ENCODE measurements around the gene ZFP36L1. TPM values are rescaled to one million over a fixed set of nuclear protein-coding genes. Genes with fewer than 3 reads are reported as not detected.
A peak's percentile ranks its signal among the peaks of the same experiment; 100 is the strongest.
"Not testable (repeated sequence)": the region's sequence is repeated elsewhere in the genome, so short reads cannot be mapped to it uniquely, and the experiment has no call there.

ZFP36L1 gene
- polyA plus RNA-seq, 6 donors from 2014 or later: 99.2 to 447 (median 302) TPM

DNA sequence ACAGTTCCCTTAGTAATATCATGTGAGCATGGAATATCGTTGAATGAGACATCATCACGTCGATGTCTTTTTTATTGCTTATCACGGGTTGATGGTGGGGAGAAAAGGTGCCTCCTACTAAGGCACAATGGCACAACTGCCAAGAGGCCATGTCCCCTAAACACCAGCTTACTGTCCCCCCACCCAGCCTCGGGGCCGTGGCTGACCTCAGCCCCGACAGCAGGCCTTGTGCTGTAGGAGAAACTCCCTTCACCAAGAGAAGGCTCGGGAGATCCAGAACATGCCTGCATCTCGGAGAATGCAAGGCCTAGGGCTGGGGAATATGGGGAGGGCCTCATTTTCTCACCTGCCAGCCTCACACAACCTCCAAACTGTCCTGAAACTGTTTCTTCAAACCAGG, 22.8 kb downstream of the ZFP36L1 start:
- Mint-ChIP-seq H3K36me3 (no peaks in the 10 kb centered on the region), H3K27ac (peak overlapping the region in 1 of 6 donors; percentile 61), H3K27me3 (no peaks in the 10 kb centered on the region), H3K9me3 (no peaks in the 10 kb centered on the region), H3K4me1 (peaks cover 26 to 38% (median 31%) of the 10 kb centered on the region in 3 donors), H3K4me3 (no peak overlapping the region)
- no peak for ATAC-seq (ENCODE audit: low read depth in 2 of 2)
- no peak for DNase-seq

DNA sequence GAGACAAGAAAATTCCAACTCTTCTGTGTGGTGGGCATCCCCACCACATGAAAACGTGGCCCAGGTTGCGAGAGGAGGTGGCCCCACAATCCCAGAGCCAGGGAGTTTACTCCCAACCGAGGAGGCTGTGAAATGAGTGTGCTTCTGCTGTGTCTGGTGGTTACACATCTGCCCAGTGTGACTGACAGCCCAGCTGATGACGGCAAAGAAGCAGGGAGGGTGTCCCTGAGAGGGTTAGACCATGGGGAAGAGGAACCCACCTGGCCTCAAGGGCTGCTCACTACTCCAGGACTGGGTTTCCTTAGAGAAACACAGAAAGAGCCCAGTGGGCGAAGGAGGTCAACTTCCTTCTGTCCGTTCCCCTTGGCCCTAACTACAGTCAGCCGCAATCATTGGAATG, 24.6 kb downstream of the ZFP36L1 start:
- ATAC-seq (ENCODE audit: low read depth in 2 of 2) (no peak), DNase-seq (no peak)
- H3K36me3 Mint-ChIP-seq: no peaks in the 10 kb centered on the region
- peak overlapping the region in 2 of 6 donors; percentile 11 to 73 for H3K27ac Mint-ChIP-seq
- H3K9me3 Mint-ChIP-seq: no peaks in the 10 kb centered on the region
- H3K27me3 Mint-ChIP-seq: no peaks in the 10 kb centered on the region
- H3K4me1 Mint-ChIP-seq: peaks cover 21 to 34% (median 28%) of the 10 kb centered on the region in 3 donors
- no peak overlapping the region for H3K4me3 Mint-ChIP-seq

DNA sequence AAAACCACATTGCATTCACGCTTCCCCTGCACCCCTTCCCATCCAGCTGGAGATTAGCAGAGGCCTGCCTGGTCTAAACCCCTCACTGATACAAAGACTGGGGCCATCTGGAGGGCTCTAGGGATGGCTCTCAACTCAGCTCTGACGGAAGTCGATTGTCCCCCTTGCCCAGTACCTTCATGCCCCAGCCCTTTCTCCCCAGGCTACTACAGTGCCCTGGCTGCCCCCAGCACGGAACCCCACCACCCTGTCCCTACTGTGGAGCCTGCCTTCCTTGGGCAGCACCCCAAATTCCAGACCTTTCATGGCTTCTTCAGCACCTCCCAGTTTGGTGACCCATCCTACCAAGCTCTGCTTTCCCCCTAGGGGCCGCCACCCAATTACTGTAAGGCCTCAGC, 25.6 kb downstream of the ZFP36L1 start:
- Mint-ChIP-seq H3K4me1 (peaks cover 16 to 28% (median 23%) of the 10 kb centered on the region in 3 donors), H3K27me3 (no peaks in the 10 kb centered on the region), H3K27ac (peak overlapping the region in 1 of 6 donors; percentile 12), H3K9me3 (no peaks in the 10 kb centered on the region), H3K4me3 (no peak overlapping the region), H3K36me3 (no peaks in the 10 kb centered on the region)
- DNase-seq (no peak), ATAC-seq (ENCODE audit: low read depth in 2 of 2) (no peak)

DNA sequence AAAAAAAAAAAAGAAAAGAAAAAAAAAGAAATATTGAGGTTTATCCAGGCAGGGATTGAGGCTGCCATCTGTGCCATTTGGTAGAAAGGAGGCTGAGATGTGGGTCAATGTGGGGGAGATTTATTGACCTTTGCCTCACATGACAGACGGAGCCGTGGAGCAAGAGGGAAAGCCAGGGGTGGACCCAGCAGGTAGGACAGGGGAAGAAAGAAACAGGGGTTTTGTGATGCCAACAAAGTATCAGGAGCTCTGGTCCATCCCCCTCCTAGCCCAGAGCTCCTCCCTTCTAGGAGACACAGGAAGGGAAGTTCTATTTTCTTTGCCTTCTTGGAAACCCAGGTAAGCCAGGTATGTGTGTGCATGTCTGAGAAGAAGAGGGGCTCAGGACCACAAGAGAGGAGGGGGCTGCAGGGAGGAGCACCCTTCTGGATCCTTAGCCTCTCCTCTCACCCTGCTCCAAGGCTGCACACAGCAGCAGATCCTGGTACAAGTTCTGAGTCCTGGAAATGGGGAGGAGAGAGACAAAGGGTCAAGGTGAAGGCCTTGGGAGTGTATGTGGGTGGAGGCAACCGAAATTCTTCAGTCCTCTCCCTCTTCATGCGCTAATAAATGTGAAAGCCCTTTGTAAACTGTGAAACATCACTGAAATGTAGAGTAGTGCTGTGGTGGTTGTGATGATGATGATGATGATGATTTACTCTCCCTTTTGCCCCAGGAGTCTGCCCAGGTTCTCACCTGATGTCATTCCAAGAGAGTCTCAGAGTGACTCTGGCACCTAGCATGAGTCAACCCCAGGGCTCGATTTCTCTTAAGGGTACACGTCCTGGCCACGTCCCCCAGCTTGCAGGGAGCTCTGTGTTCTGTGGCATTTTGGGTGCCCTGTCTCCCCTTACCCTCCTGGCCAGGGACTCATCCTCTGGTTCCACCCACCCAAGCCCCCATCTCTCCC, 26.3 kb downstream of the ZFP36L1 start:
- no peaks in the 10 kb centered on the region for H3K9me3 Mint-ChIP-seq
- peaks cover 15 to 30% (median 20%) of the 10 kb centered on the region in 3 donors for H3K4me1 Mint-ChIP-seq
- DNase-seq: no peak
- no peaks in the 10 kb centered on the region for H3K27me3 Mint-ChIP-seq
- no peaks in the 10 kb centered on the region for H3K36me3 Mint-ChIP-seq
- ATAC-seq (ENCODE audit: low read depth in 2 of 2): no peak
- peak overlapping the region in 3 of 6 donors; percentile 15 to 48 (median 39) for H3K27ac Mint-ChIP-seq
- no peak overlapping the region for H3K4me3 Mint-ChIP-seq

DNA sequence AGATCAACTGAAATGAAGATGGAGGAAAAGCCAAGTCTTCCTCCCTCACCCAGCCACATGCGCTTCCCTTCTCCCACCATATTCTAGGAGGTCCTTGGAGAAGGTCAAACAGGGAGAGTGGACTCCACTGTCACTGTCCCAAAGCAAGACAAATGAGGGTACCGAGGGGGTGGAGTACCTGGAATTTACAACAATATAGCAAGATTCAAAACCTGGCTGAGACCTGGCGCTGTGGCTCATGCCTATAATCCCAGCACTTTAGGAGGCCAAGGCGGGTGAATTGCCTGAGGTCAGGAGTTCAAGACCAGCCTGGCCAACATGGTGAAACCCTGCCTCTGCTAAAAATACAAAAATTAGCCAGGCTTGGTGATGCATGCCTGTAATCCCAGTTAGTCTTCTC, 29.0 kb downstream of the ZFP36L1 start:
- not testable (repeated sequence) for DNase-seq; H3K9me3 Mint-ChIP-seq; H3K27me3 Mint-ChIP-seq; H3K36me3 Mint-ChIP-seq; H3K4me3 Mint-ChIP-seq; H3K27ac Mint-ChIP-seq; ATAC-seq (ENCODE audit: low read depth in 2 of 2)
- peaks cover 5 to 30% (median 18%) of the 10 kb centered on the region in 3 donors for H3K4me1 Mint-ChIP-seq

DNA sequence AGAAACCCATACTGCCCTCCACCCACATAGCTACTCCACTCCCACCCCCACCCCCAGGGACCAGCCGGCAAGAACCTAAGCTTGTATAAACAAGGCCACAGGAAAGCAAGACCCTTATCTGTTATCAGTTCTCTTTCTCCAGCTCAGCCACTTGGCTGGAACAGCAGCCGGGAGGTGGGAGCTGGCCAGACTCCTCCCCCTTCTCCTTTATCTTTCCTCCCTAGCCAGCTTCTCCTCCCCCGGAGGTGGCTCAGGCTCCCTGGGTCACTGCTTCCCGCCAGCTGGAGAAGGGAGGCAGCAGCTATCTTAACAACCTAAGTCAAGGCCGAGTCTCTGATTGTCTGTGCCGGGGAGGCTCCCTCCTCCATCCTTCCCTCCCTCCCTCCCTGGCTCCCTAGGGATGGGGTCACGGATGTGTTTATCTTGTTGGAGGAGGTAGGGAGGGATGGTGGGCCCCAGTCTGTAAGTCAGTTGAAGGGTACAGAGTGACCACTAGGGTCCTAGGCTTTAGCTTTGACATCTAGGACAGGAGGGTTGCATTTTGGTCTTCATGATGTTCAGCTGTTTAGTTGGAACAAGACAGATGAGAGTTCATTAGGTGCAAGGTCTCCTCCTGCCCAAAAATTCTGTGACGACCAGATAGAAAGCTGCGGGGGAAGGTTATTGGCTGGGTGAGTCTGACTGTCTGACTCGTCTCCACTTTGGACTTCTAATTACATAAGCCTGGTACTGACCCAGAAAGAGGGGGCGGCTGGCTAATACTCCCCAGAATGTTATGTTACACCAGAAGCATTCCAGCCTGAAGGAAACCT, 29.7 kb downstream of the ZFP36L1 start:
- no peaks in the 10 kb centered on the region for H3K27me3 Mint-ChIP-seq
- no peak for ATAC-seq (ENCODE audit: low read depth in 2 of 2)

DNA sequence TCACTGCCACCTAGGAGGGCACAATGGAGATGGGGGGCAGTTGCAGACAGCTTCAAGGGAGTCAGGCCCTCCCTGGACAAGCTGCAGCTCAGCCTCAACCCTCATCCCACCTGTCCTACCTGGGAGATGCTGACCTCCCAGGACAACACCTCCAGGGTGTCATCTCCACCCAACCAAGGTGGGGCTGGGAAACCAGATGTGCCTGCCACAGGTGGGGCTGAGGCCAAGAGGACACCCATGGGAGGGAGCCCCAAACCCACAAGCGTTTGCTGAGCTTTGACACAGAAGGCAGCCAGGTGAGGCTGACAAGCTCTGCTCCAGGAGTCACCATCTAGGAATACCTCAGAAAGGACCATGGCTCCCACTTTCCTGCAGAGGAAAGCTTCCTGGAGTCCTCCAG, 31.5 kb downstream of the ZFP36L1 start:
- H3K36me3 Mint-ChIP-seq: no peaks in the 10 kb centered on the region
- ATAC-seq (ENCODE audit: low read depth in 2 of 2) (no peak), DNase-seq (no peak)
- peak overlapping the region in 1 of 6 donors; percentile 15 for H3K27ac Mint-ChIP-seq
- H3K9me3 Mint-ChIP-seq: no peaks in the 10 kb centered on the region
- H3K4me3 Mint-ChIP-seq: no peak overlapping the region
- no peaks in the 10 kb centered on the region for H3K27me3 Mint-ChIP-seq
- peaks cover 15 to 36% (median 35%) of the 10 kb centered on the region in 3 donors for H3K4me1 Mint-ChIP-seq

More for the DNA sequence above, 29.7 kb downstream of the ZFP36L1 start:
- peaks cover 5 to 30% (median 22%) of the 10 kb centered on the region in 3 donors for H3K4me1 Mint-ChIP-seq
- no peaks in the 10 kb centered on the region for H3K36me3 Mint-ChIP-seq
- H3K4me3 Mint-ChIP-seq: no peak overlapping the region
- peak overlapping the region in 1 of 6 donors; percentile 9 for H3K27ac Mint-ChIP-seq
- DNase-seq: no peak
- no peaks in the 10 kb centered on the region for H3K9me3 Mint-ChIP-seq

DNA sequence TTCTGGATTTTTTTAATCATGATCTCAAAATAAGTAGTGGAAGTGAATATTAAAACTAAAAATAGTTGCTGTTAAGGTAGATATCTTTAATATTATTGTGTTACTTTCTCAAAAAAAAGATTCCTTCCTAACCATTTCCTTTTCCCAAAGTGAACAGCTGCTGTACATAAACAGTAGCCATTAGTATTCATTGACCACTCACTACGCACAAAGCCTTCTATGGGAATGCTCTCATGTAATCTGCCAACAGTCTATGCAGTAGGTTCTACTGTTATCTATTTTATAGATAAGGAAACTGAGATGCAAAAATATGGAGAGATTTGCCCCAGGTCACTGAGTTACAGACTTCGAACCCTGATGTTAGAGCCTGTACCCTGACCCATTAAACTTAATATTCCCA, 32.1 kb downstream of the ZFP36L1 start:
- Mint-ChIP-seq H3K27me3 (no peaks in the 10 kb centered on the region), H3K9me3 (no peaks in the 10 kb centered on the region), H3K36me3 (no peaks in the 10 kb centered on the region), H3K4me3 (peak overlapping the region in 1 of 8 donors; percentile 16), H3K4me1 (peaks cover 20 to 43% (median 41%) of the 10 kb centered on the region in 3 donors), H3K27ac (peak overlapping the region in 1 of 6 donors; percentile 5)
- DNase-seq (no peak), ATAC-seq (ENCODE audit: low read depth in 2 of 2) (no peak)

DNA sequence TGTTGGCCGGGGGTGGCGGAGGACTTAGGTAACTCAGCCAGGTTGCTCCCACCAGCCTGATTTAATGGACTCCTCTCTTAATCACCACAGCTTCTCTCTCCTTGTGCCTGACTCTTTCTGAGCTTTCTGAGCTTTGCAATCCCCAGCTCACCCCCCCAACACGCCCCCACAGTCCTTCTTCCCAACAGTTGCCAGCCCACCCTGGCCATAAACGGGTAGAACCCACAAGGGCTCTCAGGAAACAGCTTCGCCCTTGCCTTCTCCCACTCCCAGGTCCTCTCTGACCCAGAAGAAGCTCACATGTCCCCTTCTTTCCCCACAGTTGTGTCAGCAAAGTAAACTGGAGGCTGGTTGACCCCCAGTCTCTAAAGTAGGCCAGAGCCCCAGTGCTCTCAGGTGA, 32.9 kb downstream of the ZFP36L1 start:
- H3K4me1 Mint-ChIP-seq: peaks cover 23 to 49% (median 48%) of the 10 kb centered on the region in 3 donors
- no peaks in the 10 kb centered on the region for H3K36me3 Mint-ChIP-seq
- H3K27ac Mint-ChIP-seq: peak overlapping the region; percentile 3 to 63 (median 50)
- H3K27me3 Mint-ChIP-seq: no peaks in the 10 kb centered on the region
- H3K4me3 Mint-ChIP-seq: no peak overlapping the region
- no peak for ATAC-seq (ENCODE audit: low read depth in 2 of 2)
- no peaks in the 10 kb centered on the region for H3K9me3 Mint-ChIP-seq
- no peak for DNase-seq

DNA sequence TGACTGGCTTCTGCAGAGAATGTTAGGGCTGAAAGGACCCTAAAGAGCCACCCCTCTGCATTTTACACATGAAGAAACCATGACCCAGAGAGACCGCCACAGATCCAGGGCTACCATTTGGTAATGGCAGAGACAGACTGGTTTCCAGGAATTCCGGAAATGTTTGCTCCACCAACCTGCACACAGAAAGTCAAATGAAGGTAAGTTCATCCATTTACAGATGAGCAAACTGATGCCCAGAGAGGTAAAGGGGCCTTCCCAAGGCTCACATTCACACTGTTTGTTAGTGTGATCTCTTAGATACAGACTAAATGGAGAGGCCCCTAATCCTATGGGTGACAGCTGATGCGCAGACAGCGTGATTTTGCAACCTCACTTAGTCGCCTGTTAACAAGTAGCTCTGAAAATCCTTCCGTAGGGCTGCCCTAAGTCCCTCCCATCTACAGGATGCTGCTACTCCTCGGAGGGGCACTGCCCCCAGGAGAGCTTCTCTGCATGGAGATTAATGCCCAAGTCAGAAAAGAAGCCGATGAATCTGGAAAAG, 33.8 kb downstream of the ZFP36L1 start:
- DNase-seq: no peak
- Mint-ChIP-seq H3K9me3 (no peaks in the 10 kb centered on the region), H3K4me3 (peak overlapping the region in 1 of 8 donors; percentile 70), H3K4me1 (peaks cover 23 to 52% (median 49%) of the 10 kb centered on the region in 3 donors), H3K36me3 (no peaks in the 10 kb centered on the region), H3K27ac (peak overlapping the region in 4 of 6 donors; percentile 20 to 79 (median 50)), H3K27me3 (no peaks in the 10 kb centered on the region)
- ATAC-seq (ENCODE audit: low read depth in 2 of 2): no peak

DNA sequence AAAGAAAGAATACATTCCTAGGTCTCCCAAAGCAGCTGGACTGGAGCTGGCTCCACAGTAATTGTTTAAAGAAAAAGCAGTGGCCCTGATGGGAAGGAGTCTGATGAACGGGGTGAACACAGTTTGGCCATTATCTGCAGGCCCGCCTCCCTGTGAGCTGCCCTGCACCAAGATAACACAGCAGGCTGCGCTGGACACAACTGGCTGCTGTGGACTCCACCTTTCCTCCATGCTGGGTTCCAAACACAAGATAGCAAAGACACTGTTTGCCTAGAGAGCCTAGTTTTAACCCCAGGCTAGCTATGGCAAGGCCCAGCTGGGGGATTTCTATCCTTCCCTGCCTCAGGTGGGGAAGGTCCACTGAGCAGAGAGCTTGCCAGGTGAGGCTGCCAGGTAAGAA, 34.6 kb downstream of the ZFP36L1 start:
- peaks cover 23 to 52% (median 49%) of the 10 kb centered on the region in 3 donors for H3K4me1 Mint-ChIP-seq
- H3K36me3 Mint-ChIP-seq: no peaks in the 10 kb centered on the region
- H3K27ac Mint-ChIP-seq: peak overlapping the region in 3 of 6 donors; percentile 54 to 84 (median 57)
- no peaks in the 10 kb centered on the region for H3K27me3 Mint-ChIP-seq
- ATAC-seq (ENCODE audit: low read depth in 2 of 2) (no peak), DNase-seq (no peak)
- H3K4me3 Mint-ChIP-seq: peak overlapping the region in 2 of 8 donors; percentile 16 to 25
- H3K9me3 Mint-ChIP-seq: no peaks in the 10 kb centered on the region

DNA sequence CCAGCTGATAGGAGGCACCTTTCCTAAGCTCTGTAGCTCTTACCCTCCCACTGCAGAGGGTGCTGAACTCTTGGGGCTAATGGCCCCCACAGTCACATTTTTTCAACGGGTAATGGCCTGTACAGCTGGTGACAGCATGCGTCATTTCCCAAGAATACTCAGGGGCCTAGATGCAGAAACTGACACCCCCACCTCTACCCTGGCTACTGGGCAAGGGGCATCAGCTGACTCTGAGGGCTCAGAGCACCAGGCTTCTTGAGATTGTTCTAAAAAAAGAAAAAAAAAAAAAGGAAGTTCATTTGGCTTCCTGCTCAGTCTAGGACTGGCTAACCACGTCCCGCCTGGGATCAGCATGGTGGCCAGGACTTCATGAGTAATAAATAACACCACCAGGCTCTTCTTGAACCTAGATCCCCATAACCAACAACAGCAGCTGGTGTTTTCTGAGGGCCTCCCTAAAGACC, 35.2 kb downstream of the ZFP36L1 start:
- DNase-seq (peak; percentile 69), ATAC-seq (ENCODE audit: low read depth in 2 of 2) (peak; percentile 95 to 97)
- Mint-ChIP-seq H3K36me3 (no peaks in the 10 kb centered on the region), H3K27ac (peak overlapping the region in 4 of 6 donors; percentile 34 to 84 (median 62)), H3K9me3 (no peaks in the 10 kb centered on the region), H3K4me3 (peak overlapping the region in 4 of 8 donors; percentile 22 to 72 (median 48)), H3K27me3 (no peaks in the 10 kb centered on the region), H3K4me1 (peaks cover 23 to 52% (median 49%) of the 10 kb centered on the region in 3 donors)

DNA sequence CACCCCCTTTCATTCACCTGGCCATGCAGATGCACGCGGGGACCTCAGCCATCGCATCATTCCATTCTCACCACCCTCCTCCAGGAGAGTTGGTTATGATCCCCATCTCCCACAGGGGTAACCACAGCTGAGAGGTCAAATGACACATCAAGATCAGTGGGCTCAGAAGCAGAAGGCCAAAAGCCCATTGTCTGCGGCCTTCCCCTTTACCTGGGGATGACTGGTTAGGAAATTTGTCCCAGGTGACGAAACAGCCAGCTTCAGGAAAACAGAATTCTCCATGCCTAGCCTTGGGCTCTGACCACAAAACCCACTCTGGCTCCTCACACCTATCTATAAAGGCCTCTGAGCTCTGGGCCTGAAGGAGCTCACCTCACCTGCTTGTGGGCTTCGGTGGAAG, 36.1 kb downstream of the ZFP36L1 start:
- no peaks in the 10 kb centered on the region for H3K36me3 Mint-ChIP-seq
- H3K9me3 Mint-ChIP-seq: no peaks in the 10 kb centered on the region
- H3K27me3 Mint-ChIP-seq: no peaks in the 10 kb centered on the region
- no peak overlapping the region for H3K27ac Mint-ChIP-seq
- peak overlapping the region in 1 of 8 donors; percentile 59 for H3K4me3 Mint-ChIP-seq
- H3K4me1 Mint-ChIP-seq: peaks cover 20 to 53% (median 49%) of the 10 kb centered on the region in 3 donors
- DNase-seq: no peak
- ATAC-seq (ENCODE audit: low read depth in 2 of 2): no peak

Data from naive B cell (primary cell).